GM18508 (cell line): ENCODE measurements around the gene PTK6.
"Not testable (repeated sequence)": the region's sequence is repeated elsewhere in the genome, so short reads cannot be mapped to it uniquely, and the experiment has no call there.

Experiments used
- ATAC-seq: cut with Tn5 transposase; IDR thresholded peaks from one replicate; pipeline ENCODE4 v1.9.1; 2021; ENCODE audit warnings: moderate number of reproducible peaks; ENCODE audit not compliant: insufficient read depth, unreplicated experiment

Gene PTK6

DNA sequence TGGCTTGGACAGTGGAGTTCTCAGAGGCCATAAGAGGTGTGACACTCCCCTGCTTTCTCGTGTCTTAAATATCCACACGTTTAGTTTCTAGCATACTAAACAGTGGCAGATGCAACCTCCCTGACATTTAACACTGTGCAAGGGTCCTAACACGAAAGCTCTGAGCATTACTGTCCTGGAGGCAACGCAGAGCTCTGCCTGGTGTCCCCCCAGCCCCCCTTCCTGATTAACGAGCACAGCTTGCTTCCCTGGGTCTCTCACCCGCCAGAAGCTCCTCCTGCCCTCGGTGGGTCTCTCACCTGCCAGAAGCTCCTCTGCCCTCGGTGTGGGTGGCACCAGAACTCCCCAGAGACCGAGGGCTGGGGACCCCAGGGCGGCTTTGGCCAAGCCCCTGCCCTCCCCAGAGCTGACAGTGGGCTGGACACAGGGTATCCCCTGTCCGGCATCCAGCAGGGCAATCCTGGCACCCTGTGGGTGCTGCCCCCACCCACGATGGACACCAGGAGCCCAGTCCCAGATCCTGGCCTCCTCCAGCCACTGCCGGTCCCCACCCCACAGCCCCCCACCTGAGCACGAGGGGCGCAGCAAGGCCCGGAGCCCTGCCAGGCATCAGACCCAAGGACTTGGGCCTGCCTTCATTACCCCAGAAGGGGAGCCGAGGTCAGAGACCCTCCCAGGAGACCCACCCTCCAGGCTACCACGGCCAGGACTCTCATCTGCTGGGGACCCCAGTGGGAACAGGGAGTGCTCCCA lies 52.3 kb downstream of the PTK6 start:
- no peak for ATAC-seq

- ATAC-seq = no peak
These were observed 52.9 kb downstream of the PTK6 start for GRCh38 chr20:63484236-63484635.

DNA sequence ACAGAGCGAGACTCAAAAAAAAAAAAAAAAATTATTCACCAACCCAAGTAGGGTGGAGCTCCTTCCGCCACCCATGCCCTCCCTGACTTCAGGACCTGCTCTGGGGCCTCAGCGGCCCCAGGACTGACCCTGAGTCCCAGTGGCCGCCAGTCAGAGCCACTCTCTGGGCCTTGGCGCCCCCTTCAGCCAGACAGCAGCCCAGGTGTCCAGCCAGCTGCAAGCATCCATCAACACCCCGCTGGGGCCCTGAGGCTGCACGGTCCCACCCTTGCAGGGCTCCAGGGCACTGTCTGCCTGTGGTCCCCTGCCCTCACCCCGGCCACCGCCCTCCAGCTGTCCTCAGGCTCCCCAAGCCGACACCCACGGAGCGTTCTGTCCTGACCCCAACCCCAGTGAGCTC lies 53.3 kb downstream of the PTK6 start:
- no peak for ATAC-seq

- ATAC-seq = no peak
These were observed 55.1 kb downstream of the PTK6 start for GRCh38 chr20:63482021-63482587.

DNA sequence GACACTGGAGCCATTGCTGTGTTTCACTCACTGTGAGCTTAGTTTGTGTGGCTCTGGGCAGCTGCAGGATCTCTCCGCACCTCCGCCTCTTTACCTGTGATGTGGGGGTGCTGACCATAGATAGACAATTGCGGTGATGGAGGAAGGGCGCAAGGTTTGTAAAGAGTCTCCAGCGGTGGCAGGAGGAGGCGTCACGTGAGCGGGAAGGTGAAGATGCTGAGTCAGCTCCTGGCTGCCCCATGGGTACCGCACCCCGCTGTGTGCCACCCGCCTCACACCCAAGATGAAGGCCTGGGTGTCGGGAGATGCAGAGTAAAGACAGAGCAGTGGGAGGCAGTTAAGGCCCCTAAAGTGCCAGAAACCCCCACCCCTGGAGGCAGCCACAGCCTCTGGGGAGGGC lies 55.7 kb downstream of the PTK6 start:
- ATAC-seq = no peak

- not testable (repeated sequence) for ATAC-seq
These were observed 57.3 kb downstream of the PTK6 start for GRCh38 chr20:63479695-63480419.

GRCh38 chr20:63478346-63479302 lies 58.6 kb downstream of the PTK6 start:
- no peak for ATAC-seq
